SJSA1 (cell line): Measurements from ENCODE around the gene PML. TPM values are rescaled to one million over a fixed set of nuclear protein-coding genes. Genes with fewer than 3 reads are reported as not detected.
A peak's percentile ranks its signal among the peaks of the same experiment; 100 is the strongest.
"Not testable (repeated sequence)": the region's sequence is repeated elsewhere in the genome, so short reads cannot be mapped to it uniquely, and the experiment has no call there.

ENCODE experiments used
- DNase-seq, 2 experiments: peaks; one replicate each; pipeline ENCODE4 v3.0.0-alpha.2; 2015 to 2020; ENCODE audit warnings: low spot score in 2 of 2, low read depth in 1 of 2
- H3K27ac ChIP-seq: fragments of 250-450 bp; sonication (Bioruptor Pico); 2 replicates; pipeline ENCODE4 v1.5.1; 2020; ENCODE audit warnings: mild to moderate bottlenecking, moderate library complexity
- H3K27me3 ChIP-seq: fragments of 250-450 bp; sonication (Bioruptor Pico); replicated peaks from 2 replicates; pipeline ENCODE4 v1.5.1; 2020; ENCODE audit warnings: mild to moderate bottlenecking, moderate library complexity
- H3K36me3 ChIP-seq: fragments of 250-450 bp; sonication (Bioruptor Pico); 2 replicates; pipeline ENCODE4 v1.5.1; 2020; ENCODE audit warnings: mild to moderate bottlenecking
- H3K4me1 ChIP-seq: fragments of 250-450 bp; sonication (Bioruptor Pico); replicated peaks from 2 replicates; pipeline ENCODE4 v1.6.1; 2021; ENCODE audit warnings: mild to moderate bottlenecking
- H3K4me3 ChIP-seq: fragments of 250-450 bp; sonication (Bioruptor Pico); 2 replicates; pipeline ENCODE4 v1.5.1; 2020; ENCODE audit warnings: mild to moderate bottlenecking
- H3K9me3 ChIP-seq: fragments of 250-450 bp; sonication (Bioruptor Pico); replicated peaks from 2 replicates; pipeline ENCODE4 v1.5.1; 2020; ENCODE audit warnings: mild to moderate bottlenecking
- total RNA-seq: library from RNA; depleted of rRNA; stranded (reverse); fragments of >200 nt; shearing (Covaris generic); gene quantifications from 2 replicates; pipeline ENCODE4 v1.2.3, GENCODE V29; 2014

Gene PML
- total RNA-seq, 1 experiment from 2014 or later = 27.1 TPM

DNA sequence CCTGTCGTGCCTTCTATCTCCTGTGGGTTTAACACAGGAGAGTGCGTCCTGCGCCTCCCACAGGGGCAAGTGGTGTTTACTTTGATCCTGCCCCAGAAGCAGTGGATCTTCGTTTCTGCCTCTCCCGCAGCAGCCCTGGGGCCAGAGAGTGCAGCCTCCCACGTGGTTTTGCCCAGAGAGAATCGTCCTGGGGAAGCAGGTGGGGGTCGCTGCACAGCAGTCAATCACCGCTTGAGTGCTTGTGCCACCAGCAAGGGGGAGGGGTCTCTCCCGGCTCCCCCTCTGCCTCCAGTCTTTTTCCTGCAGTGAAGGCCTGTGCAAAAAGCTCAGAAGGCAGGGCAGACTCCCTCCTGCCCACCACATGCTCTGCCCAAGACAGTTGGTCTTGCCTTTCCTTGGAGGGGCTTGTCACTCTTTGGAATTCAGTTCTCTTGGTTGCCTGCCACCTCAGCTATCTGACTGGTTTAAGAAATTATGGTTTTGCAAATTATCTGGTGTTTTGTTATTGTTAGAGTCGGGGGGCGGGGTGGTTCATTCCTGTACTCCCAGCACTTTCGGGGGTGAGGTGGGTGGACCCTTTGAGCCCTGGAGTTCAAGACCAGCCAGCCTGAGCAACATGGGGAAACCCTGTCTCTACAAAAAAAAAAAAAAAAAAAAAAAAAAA is 29.3 kb upstream of the PML start:
- no peaks in the 10 kb centered on the region for H3K36me3 ChIP-seq
- peaks cover 24% of the 10 kb centered on the region for H3K4me1 ChIP-seq
- no peaks in the 10 kb centered on the region for H3K9me3 ChIP-seq
- DNase-seq = no peak
- no peak overlapping the region for H3K27ac ChIP-seq
- H3K4me3 ChIP-seq = no peak overlapping the region
- no peaks in the 10 kb centered on the region for H3K27me3 ChIP-seq

GRCh38 chr15:73965758-73966113 is 28.8 kb upstream of the PML start:
- Histone ChIP-seq H3K36me3 (no peaks in the 10 kb centered on the region), H3K4me1 (peaks cover 22% of the 10 kb centered on the region), H3K9me3 (no peaks in the 10 kb centered on the region), H3K27ac (no peak overlapping the region), H3K27me3 (no peaks in the 10 kb centered on the region), H3K4me3 (no peak overlapping the region)
- no peak for DNase-seq

- no peaks in the 10 kb centered on the region for H3K36me3 ChIP-seq
- no peak for DNase-seq
- H3K4me1 ChIP-seq = peaks cover 31% of the 10 kb centered on the region
- H3K27ac ChIP-seq = no peak overlapping the region
- no peaks in the 10 kb centered on the region for H3K27me3 ChIP-seq
- H3K4me3 ChIP-seq = no peak overlapping the region
- no peaks in the 10 kb centered on the region for H3K9me3 ChIP-seq
Measured at GRCh38 chr15:73968461-73968860, 26.1 kb upstream of the PML start.

GRCh38 chr15:73969151-73969759 is 25.3 kb upstream of the PML start:
- H3K36me3 ChIP-seq = no peaks in the 10 kb centered on the region
- no peaks in the 10 kb centered on the region for H3K9me3 ChIP-seq

GRCh38 chr15:73972984-73973682 is 21.4 kb upstream of the PML start:
- H3K9me3 ChIP-seq = no peaks in the 10 kb centered on the region
- peak; percentile 84 to 85 for DNase-seq
- no peak overlapping the region for H3K4me3 ChIP-seq
- H3K27me3 ChIP-seq = no peaks in the 10 kb centered on the region
- H3K36me3 ChIP-seq = no peaks in the 10 kb centered on the region
- H3K4me1 ChIP-seq = peaks cover 10% of the 10 kb centered on the region
- no peak overlapping the region for H3K27ac ChIP-seq

More at GRCh38 chr15:73969151-73969759, 25.3 kb upstream of the PML start:
- H3K4me1 ChIP-seq = peaks cover 32% of the 10 kb centered on the region
- H3K27ac ChIP-seq = no peak overlapping the region
- H3K27me3 ChIP-seq = no peaks in the 10 kb centered on the region
- H3K4me3 ChIP-seq = no peak overlapping the region
- no peak for DNase-seq

GRCh38 chr15:73973683-73974200 is 20.8 kb upstream of the PML start:
- H3K4me1 ChIP-seq, H3K27ac ChIP-seq, H3K4me3 ChIP-seq, H3K27me3 ChIP-seq, H3K36me3 ChIP-seq, DNase-seq, H3K9me3 ChIP-seq: not testable (repeated sequence)

DNA sequence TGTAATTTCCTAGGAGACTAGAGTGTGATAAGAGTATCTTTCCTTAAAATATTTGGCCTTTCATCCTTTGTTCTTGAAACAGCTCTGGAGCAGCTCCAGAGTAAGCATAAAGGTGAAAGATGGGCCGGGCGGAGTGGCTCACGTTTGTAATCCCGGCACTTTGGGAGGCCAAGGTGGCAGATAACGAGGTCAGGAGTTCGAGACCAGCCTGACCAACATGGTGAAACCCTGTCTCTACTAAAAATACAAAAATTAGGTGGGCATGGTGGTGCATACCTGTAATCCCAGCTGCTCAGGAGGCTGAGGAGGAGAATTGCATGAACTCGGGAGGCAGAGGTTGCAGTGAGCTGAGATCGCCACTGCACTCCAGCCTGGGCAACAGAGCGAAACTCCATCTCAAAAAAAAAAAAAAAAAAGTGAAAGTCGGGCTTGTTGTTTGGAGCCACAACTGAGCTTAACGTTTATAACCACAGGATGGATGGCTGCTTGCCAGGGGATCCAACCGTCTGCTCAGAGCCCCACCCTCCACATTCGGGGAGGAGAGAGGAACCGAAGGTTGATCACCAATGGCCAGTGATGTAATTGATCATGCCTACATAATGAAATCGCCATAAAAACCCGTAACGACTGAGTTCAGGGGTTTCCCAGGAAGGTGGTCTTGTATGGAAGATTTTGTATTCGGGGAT is 18.9 kb upstream of the PML start:
- not testable (repeated sequence) for H3K27me3 ChIP-seq, H3K27ac ChIP-seq, H3K4me3 ChIP-seq, H3K36me3 ChIP-seq, H3K4me1 ChIP-seq, DNase-seq, H3K9me3 ChIP-seq

GRCh38 chr15:73978896-73979295 is 15.6 kb upstream of the PML start:
- Histone ChIP-seq H3K4me1 (peaks cover 26% of the 10 kb centered on the region), H3K27me3 (no peaks in the 10 kb centered on the region), H3K27ac (no peak overlapping the region), H3K9me3 (no peaks in the 10 kb centered on the region), H3K36me3 (peaks cover 5% of the 10 kb centered on the region; the same call in 1 of the 2 replicates), H3K4me3 (no peak overlapping the region)
- no peak for DNase-seq

- no peak for DNase-seq
Measured at GRCh38 chr15:73979636-73980035, 14.9 kb upstream of the PML start.

GRCh38 chr15:73981761-73982221 is 12.7 kb upstream of the PML start:
- H3K4me1 ChIP-seq = peaks cover 28% of the 10 kb centered on the region
- H3K36me3 ChIP-seq = peaks cover 7% of the 10 kb centered on the region; the same call in 1 of the 2 replicates
- no peak overlapping the region for H3K4me3 ChIP-seq

More at GRCh38 chr15:73979636-73980035, 14.9 kb upstream of the PML start:
- Histone ChIP-seq H3K27ac (no peak overlapping the region), H3K4me3 (no peak overlapping the region), H3K27me3 (no peaks in the 10 kb centered on the region), H3K36me3 (peaks cover 7% of the 10 kb centered on the region; the same call in 1 of the 2 replicates), H3K9me3 (no peaks in the 10 kb centered on the region), H3K4me1 (peaks cover 26% of the 10 kb centered on the region)

GRCh38 chr15:73982222-73982962 is 12.1 kb upstream of the PML start:
- Histone ChIP-seq H3K27ac (peak overlapping the region; percentile 57), H3K36me3 (peaks cover 7% of the 10 kb centered on the region), H3K4me1 (peaks cover 34% of the 10 kb centered on the region), H3K9me3 (no peaks in the 10 kb centered on the region), H3K27me3 (no peaks in the 10 kb centered on the region), H3K4me3 (no peak overlapping the region)
- peak; percentile 78 to 86 for DNase-seq

More at GRCh38 chr15:73981761-73982221, 12.7 kb upstream of the PML start:
- Histone ChIP-seq H3K27ac (peak overlapping the region; percentile 57; the same call in 1 of the 2 replicates), H3K27me3 (no peaks in the 10 kb centered on the region), H3K9me3 (no peaks in the 10 kb centered on the region)
- no peak for DNase-seq

- peak; percentile 66 to 79 for DNase-seq
- H3K36me3 ChIP-seq = peaks cover 9% of the 10 kb centered on the region
- H3K4me3 ChIP-seq = no peak overlapping the region
- H3K27me3 ChIP-seq = no peaks in the 10 kb centered on the region
- peaks cover 43% of the 10 kb centered on the region for H3K4me1 ChIP-seq
- no peaks in the 10 kb centered on the region for H3K9me3 ChIP-seq
- H3K27ac ChIP-seq = peak overlapping the region; percentile 57
Measured at GRCh38 chr15:73983211-73983727, 11.2 kb upstream of the PML start.

DNA sequence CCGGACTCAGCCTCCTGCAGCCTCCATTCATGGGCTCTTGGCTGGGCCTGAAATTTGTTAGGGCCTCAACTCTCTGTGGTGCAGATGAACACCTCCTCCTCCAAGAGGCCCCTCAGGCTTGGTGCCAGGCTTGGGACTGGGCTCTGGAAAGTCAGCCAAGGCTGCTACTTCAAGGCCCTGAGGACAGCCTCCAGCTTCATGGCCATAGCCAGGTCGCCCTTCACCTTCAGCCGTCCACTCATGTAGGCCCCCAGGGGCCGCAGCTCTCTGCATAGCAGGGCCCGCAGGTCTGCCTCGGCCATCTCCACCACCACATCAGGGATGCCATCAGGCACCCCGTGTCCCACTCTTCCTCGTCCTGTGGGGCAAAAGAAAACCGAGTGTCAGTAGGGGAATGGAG is 10.7 kb upstream of the PML start:
- Histone ChIP-seq H3K36me3 (peaks cover 14% of the 10 kb centered on the region), H3K4me3 (no peak overlapping the region), H3K9me3 (no peaks in the 10 kb centered on the region), H3K27ac (peak overlapping the region; percentile 57; the same call in 1 of the 2 replicates), H3K4me1 (peaks cover 48% of the 10 kb centered on the region), H3K27me3 (no peaks in the 10 kb centered on the region)
- no peak for DNase-seq
